Cardiac septum (tissue), 1 donor: ENCODE results near the gene CGB5. TPM values are rescaled to one million over a fixed set of nuclear protein-coding genes. Genes with fewer than 3 reads are reported as not detected.

Source experiments
- DNase-seq: peaks from one replicate; pipeline ENCODE4 v3.0.0-alpha.2; 2020; ENCODE audit warnings: low spot score
- intact Hi-C: fragments of 100-400 bp; cut with DNase I; formaldehyde crosslinking; loops from one replicate; pipeline ENCODE4 v1.14.0; 2022
- microRNA-seq: library from miRNA; unstranded; fragments of <30 nt; microRNA quantifications from one replicate; pipeline ENCODE4 v1.2.0, GENCODE V29; 2020
- total RNA-seq: library from RNA; stranded (reverse); fragmentation: NEBNext Ultra II Directional; extraction: Animal tissue kit (Norgen Biotek cat#: 25700); gene quantifications from one replicate; pipeline ENCODE4 v1.2.1, GENCODE V29; 2021
- donor health status: DM: no; HTN: no; CAD: no.

Gene CGB5
- total RNA-seq, 1 donor from 2014 or later: not detected

GRCh38 chr19:49080392-49080791, 36.7 kb downstream of the CGB5 start:
- DNase-seq: no peak
- intact Hi-C loops: no loop called here

- no peak for DNase-seq
- intact Hi-C loops: no loop called here
Measured at GRCh38 chr19:49081273-49081672, 37.6 kb downstream of the CGB5 start.

DNA sequence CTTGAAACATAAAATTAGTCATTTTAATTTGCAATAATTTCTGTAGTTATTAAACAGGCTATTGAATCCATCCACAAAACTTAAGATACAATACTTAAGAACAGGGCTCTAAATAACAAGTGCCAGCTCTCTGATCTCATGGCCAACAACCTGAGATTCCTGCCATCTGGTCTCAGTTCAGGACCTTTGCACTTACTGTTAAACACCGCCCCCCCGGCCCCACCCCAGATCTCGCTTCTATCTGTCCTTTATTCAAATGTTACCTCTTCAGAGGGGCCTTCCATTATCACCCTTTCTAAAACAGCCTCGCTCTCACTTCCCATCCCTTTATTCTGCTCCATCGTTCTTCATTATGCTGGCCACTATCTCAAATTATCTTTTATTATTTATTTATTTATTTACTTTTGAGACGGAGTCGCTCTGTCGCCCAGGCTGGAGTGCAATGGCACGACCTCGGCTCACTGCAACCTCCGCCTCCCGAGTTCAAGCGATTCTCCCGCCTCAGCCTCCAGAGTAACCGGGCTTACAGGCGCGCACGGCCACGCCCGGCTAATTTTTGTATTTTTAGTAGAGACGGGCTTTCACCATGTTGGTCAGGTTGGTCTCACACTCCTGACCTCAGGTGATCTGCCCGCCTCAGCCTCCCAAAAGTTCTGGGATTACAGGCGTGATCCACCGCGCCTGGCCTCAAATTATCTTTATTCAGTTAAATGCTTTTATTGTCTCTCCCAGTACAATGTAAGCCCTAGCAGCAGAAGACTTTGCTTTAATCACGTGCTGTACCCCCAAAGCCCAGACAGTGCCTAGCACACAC, 40.8 kb downstream of the CGB5 start:
- intact Hi-C loops: no loop called here
- no peak for DNase-seq

DNA sequence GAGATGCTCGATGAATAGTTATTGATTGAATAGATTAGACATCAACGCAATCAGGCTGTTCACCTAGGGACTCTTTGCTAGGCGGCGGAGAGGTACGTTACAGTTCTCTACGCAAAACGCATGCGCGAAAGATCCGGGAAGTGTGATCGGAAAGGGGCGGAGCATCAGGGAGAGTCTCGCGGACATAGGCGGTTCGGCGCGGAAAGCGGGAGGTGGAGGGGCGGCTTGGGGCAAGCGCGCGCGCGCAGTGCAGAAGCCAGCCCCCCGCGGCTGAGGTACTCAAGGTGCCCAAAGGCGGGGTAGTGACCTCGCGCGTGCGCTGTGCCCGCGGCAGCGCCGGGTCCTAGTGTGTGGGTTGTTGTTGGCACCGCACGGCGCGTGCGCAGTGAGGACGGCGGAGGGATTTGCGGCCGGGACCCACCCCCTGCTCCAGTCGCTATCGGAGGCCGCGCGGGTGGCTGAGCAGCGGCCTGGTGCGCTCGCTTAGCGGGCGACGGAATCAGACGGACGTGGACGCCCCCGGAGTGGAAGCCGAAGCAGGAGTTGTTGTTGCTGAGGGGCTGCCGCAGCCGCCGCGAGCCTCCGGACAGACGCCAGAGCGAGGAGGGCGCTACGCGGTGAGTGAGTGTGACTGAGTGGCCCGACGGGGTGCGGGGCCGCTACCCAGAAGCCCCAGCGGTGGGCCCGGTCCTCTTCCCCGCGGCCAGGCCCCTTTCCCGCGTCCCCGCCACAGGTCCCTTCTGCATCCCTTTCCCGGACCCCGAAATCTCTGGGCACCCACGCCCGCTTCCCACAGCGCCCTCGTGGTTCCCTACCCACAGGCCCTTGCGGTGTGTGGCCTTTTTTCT, 41.6 kb downstream of the CGB5 start, which contains the start of gene SNRNP70:
TSS of gene SNRNP70 (plus strand) at position 432 of the 848 bp plus-strand sequence. CDS start 964 bp downstream, outside the sequence.
- intact Hi-C loops: no loop called here

GRCh38 chr19:49085868-49086232, 42.2 kb downstream of the CGB5 start:
- DNase-seq: no peak
- intact Hi-C loops: no loop called here

More for the DNA sequence above, 41.6 kb downstream of the CGB5 start, which contains the start of gene SNRNP70:
- DNase-seq: peak; percentile 99

- intact Hi-C loops: no loop called here
- no peak for DNase-seq
Measured at GRCh38 chr19:49086296-49086695, 42.6 kb downstream of the CGB5 start.

GRCh38 chr19:49091391-49092038, 47.9 kb downstream of the CGB5 start:
- DNase-seq: no peak
- intact Hi-C loops: no loop called here

DNA sequence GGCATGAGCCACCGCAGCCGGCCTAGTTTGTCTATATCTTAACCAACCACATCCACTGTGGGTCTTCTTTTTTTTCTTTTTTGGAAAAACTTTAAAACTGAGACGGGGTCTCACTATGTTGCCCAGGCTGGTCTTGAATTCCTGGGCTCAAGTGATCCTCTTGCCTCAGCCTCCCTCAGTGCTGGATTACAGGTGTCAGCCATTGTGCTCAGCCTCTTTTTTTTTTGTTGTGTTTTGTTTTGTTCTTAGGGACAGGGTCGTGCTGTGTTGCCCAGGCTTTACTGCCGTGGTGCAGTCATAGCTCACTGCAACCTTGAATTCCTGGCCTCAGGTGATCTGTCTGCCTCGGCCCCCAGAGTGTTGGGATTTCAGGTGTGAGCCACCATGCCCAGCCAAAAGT, 49.0 kb downstream of the CGB5 start:
- DNase-seq: no peak
- intact Hi-C loops: no loop called here

Small RNAs within 50 kb of the gene (microRNA-seq; reads per million reads assigned to microRNA genes)
- gene MIR6798: not detected

Other genes starting within 250 kb of the CGB5 start
- gene BCAT2, start 232.8 kb upstream of the CGB5 start, total RNA-seq: 48.9 TPM
- 1.9 TPM for gene HSD17B14, start 207.4 kb upstream of the CGB5 start, total RNA-seq
- gene PLEKHA4, start 175.2 kb upstream of the CGB5 start, total RNA-seq: 106 TPM
- gene PPP1R15A, start 171.4 kb upstream of the CGB5 start, total RNA-seq: 87.0 TPM
- gene TULP2, start 145.1 kb upstream of the CGB5 start, total RNA-seq: 0.67 TPM
- 276 TPM for gene NUCB1, start 143.5 kb upstream of the CGB5 start, total RNA-seq
- gene DHDH, start 110.1 kb upstream of the CGB5 start, total RNA-seq: not detected
- 25.6 TPM for gene BAX, start 89.0 kb upstream of the CGB5 start, total RNA-seq
- gene FTL, start 78.5 kb upstream of the CGB5 start, total RNA-seq: 827 TPM
- gene GYS1, start 50.5 kb upstream of the CGB5 start, total RNA-seq: 175 TPM
- gene RUVBL2, start 50.0 kb upstream of the CGB5 start, total RNA-seq: 39.2 TPM
- not detected for gene LHB, start 26.8 kb upstream of the CGB5 start, total RNA-seq
- gene CGB3, start 19.5 kb upstream of the CGB5 start, total RNA-seq: not detected
- not detected for gene CGB2, start 12.0 kb upstream of the CGB5 start, total RNA-seq
- not detected for gene CGB1, start 7.0 kb upstream of the CGB5 start, total RNA-seq
- not detected for gene CGB8, start 5.3 kb downstream of the CGB5 start, total RNA-seq
- not detected for gene CGB7, start 13.9 kb downstream of the CGB5 start, total RNA-seq
- gene NTF4, start 21.0 kb downstream of the CGB5 start, total RNA-seq: not detected
- 0.27 TPM for gene KCNA7, start 28.9 kb downstream of the CGB5 start, total RNA-seq
- 137 TPM for gene SNRNP70, start 41.6 kb downstream of the CGB5 start, total RNA-seq
- 24.7 TPM for gene LIN7B, start 70.5 kb downstream of the CGB5 start, total RNA-seq
- 1.0 TPM for gene C19orf73, start 75.3 kb downstream of the CGB5 start, total RNA-seq
- 10.1 TPM for gene PPFIA3, start 75.7 kb downstream of the CGB5 start, total RNA-seq
- gene HRC, start 111.5 kb downstream of the CGB5 start, total RNA-seq: 907 TPM
- 44.1 TPM for gene TRPM4, start 113.9 kb downstream of the CGB5 start, total RNA-seq